GM23338 (cell line): Measurements from ENCODE around the gene ACTG1. TPM values are rescaled to one million over a fixed set of nuclear protein-coding genes. Genes with fewer than 3 reads are reported as not detected.

Experiments
- ATAC-seq: fragments of 200-7000 bp; cut with Tn5 transposase; 3 replicates; pipeline ENCODE4 v1.9.1; 2020
- DNase-seq: peaks from one replicate; pipeline ENCODE4 v3.0.0-alpha.2; 2015; ENCODE audit warnings: low spot score
- H2AFZ ChIP-seq: fragments of 200-600 bp; sonication (generic); 2 replicates; pipeline ENCODE4 v1.8.0; 2016; ENCODE audit warnings: antibody characterized with exemption, mild to moderate bottlenecking, moderate library complexity
- H3F3A ChIP-seq: fragments of 200-600 bp; sonication (generic); replicated peaks from 2 replicates; pipeline ENCODE4 v1.8.0; 2017; ENCODE audit warnings: antibody characterized with exemption, mixed run types, low read depth
- H3K27ac ChIP-seq: fragments of 200-600 bp; sonication (generic); 2 replicates; pipeline ENCODE4 v1.6.1; 2016; ENCODE audit warnings: low read depth
- H3K27me3 ChIP-seq: fragments of 200-600 bp; sonication (generic); 2 replicates; pipeline ENCODE4 v1.8.0; 2016; ENCODE audit warnings: mild to moderate bottlenecking, mixed run types, moderate library complexity; ENCODE audit not compliant: insufficient read depth
- H3K36me3 ChIP-seq: fragments of 200-600 bp; sonication (generic); 2 replicates; pipeline ENCODE4 v1.8.0; 2016; ENCODE audit warnings: mild to moderate bottlenecking; ENCODE audit not compliant: insufficient read depth
- H3K4me1 ChIP-seq: fragments of 200-600 bp; sonication (generic); 2 replicates; pipeline ENCODE4 v1.8.0; 2016; ENCODE audit warnings: mild to moderate bottlenecking, moderate library complexity; ENCODE audit not compliant: insufficient read depth
- H3K4me2 ChIP-seq: fragments of 200-600 bp; sonication (generic); 2 replicates; pipeline ENCODE4 v1.7.1; 2017; ENCODE audit warnings: mixed run types
- H3K4me3 ChIP-seq: fragments of 200-600 bp; sonication (generic); 2 replicates; pipeline ENCODE4 v1.6.1; 2016; ENCODE audit warnings: mixed run types
- H3K79me2 ChIP-seq: fragments of 200-600 bp; sonication (generic); replicated peaks from 2 replicates; pipeline ENCODE4 v1.8.0; 2017; ENCODE audit warnings: mild to moderate bottlenecking; ENCODE audit not compliant: insufficient read depth
- H3K9me2 ChIP-seq: fragments of 200-600 bp; sonication (generic); 2 replicates; pipeline ENCODE4 v1.8.0; 2017; ENCODE audit not compliant: insufficient read depth
- H4K20me1 ChIP-seq: fragments of 200-600 bp; sonication (generic); replicated peaks from 2 replicates; pipeline ENCODE4 v1.8.0; 2017; ENCODE audit warnings: mild to moderate bottlenecking; ENCODE audit not compliant: insufficient read depth
- H3K27ac Mint-ChIP-seq: 2 replicates; pipeline ENCODE4 v1.8.0; 2020; ENCODE audit warnings: inconsistent platforms, mild to moderate bottlenecking, moderate library complexity, mixed read lengths
- H3K27me3 Mint-ChIP-seq: 3 replicates; pipeline ENCODE4 v1.8.0; 2022; ENCODE audit warnings: low read depth, mild to moderate bottlenecking, moderate library complexity, mixed read lengths, inconsistent platforms; ENCODE audit not compliant: insufficient read depth, poor library complexity
- H3K36me3 Mint-ChIP-seq: 3 replicates; pipeline ENCODE4 v1.8.0; 2021; ENCODE audit warnings: low read depth, mild to moderate bottlenecking, inconsistent platforms, moderate library complexity, mixed read lengths
- H3K4me1 Mint-ChIP-seq: 3 replicates; pipeline ENCODE4 v1.8.0; 2020; ENCODE audit warnings: mild to moderate bottlenecking, inconsistent platforms, mixed read lengths
- H3K4me3 Mint-ChIP-seq: 3 replicates; pipeline ENCODE4 v1.8.0; 2021; ENCODE audit warnings: moderate library complexity, mild to moderate bottlenecking, inconsistent platforms, mixed read lengths
- H3K9me3 Mint-ChIP-seq: 3 replicates; pipeline ENCODE4 v1.8.0; 2020; ENCODE audit warnings: moderate library complexity, mild to moderate bottlenecking, inconsistent platforms, mixed read lengths
- CREB1 ChIP-seq: fragments of 250-450 bp; sonication (Bioruptor Pico); IDR thresholded peaks from 2 replicates; pipeline ENCODE4 v1.5.0; 2020; ENCODE audit warnings: low read depth, mild to moderate bottlenecking, moderate library complexity
- EZH2 ChIP-seq: fragments of 200-600 bp; sonication (generic); IDR thresholded peaks from one replicate; pipeline ENCODE4 v1.8.0; 2017; ENCODE audit warnings: antibody characterized with exemption, mild to moderate bottlenecking, low read depth; ENCODE audit not compliant: unreplicated experiment
- EZH2phosphoT487 ChIP-seq: fragments of 200-600 bp; sonication (generic); IDR thresholded peaks from one replicate; pipeline ENCODE4 v1.8.1; 2018; ENCODE audit warnings: antibody characterized with exemption; ENCODE audit not compliant: unreplicated experiment
- JUNB ChIP-seq: IDR thresholded peaks from one replicate; pipeline ENCODE4 v1.6.1; 2016; ENCODE audit warnings: antibody characterized with exemption; ENCODE audit not compliant: unreplicated experiment
- NANOG ChIP-seq: IDR thresholded peaks from 2 replicates; pipeline ENCODE4 v1.6.1; 2016; ENCODE audit warnings: antibody characterized with exemption, borderline replicate concordance
- POLR2AphosphoS5 ChIP-seq: IDR thresholded peaks from 2 replicates; pipeline ENCODE4 v1.6.1; 2016; ENCODE audit warnings: antibody characterized with exemption, low read depth
- STAT1 ChIP-seq: IDR thresholded peaks from one replicate; pipeline ENCODE4 v1.6.1; 2016; ENCODE audit warnings: antibody characterized with exemption; ENCODE audit not compliant: unreplicated experiment
- ZNF114 ChIP-seq: fragments of 250-450 bp; sonication (Bioruptor Pico); IDR thresholded peaks from 2 replicates; pipeline ENCODE4 v1.5.0; 2020; ENCODE audit warnings: mild to moderate bottlenecking, moderate library complexity
- ZNF331 ChIP-seq: fragments of 250-450 bp; sonication (Bioruptor Pico); IDR thresholded peaks from 2 replicates; pipeline ENCODE4 v1.5.0; 2020; ENCODE audit warnings: low read depth, mild to moderate bottlenecking, moderate library complexity
- polyA plus RNA-seq: library from polyadenylated mRNA; unstranded; fragments of >200 nt; fragmentation: Nextera tagmentation; extraction: Ambion mirVana; gene quantifications from 2 replicates; pipeline ENCODE4 v1.2.1, GENCODE V29; 2016
- total RNA-seq: library from RNA; depleted of rRNA; stranded (reverse); fragments of >200 nt; shearing (Covaris generic); gene quantifications from 2 replicates; pipeline ENCODE4 v1.2.3, GENCODE V29; 2014
- TF ChIP-seq, protein P1 (sequence below): fragments of 250-450 bp; sonication (Bioruptor Pico); IDR thresholded peaks from 2 replicates; pipeline ENCODE4 v1.5.0; 2020; ENCODE audit warnings: mild to moderate bottlenecking, moderate library complexity
- TF ChIP-seq, protein P2 (sequence below): IDR thresholded peaks from 2 replicates; pipeline ENCODE4 v1.6.1; 2016; ENCODE audit warnings: antibody characterized with exemption
- TF ChIP-seq, protein P3 (sequence below): IDR thresholded peaks from one replicate; pipeline ENCODE4 v1.6.1; 2018; ENCODE audit warnings: antibody characterized with exemption; ENCODE audit not compliant: unreplicated experiment
- TF ChIP-seq, protein P4 (sequence below), 2 experiments: fragments of 200-600 bp in 1 of 2; sonication (generic) in 1 of 2; conservative IDR thresholded peaks; 2 replicates each; pipeline versions ENCODE4 v1.5.1 to v1.6.1; 2016 to 2017; ENCODE audit warnings: antibody characterized with exemption in 2 of 2, low read depth in 2 of 2, mild to moderate bottlenecking in 2 of 2, moderate library complexity in 1 of 2

Gene ACTG1
- total and polyA plus RNA-seq, 2 experiments from 2014 or later, result 1,867 to 4,739 TPM

DNA sequence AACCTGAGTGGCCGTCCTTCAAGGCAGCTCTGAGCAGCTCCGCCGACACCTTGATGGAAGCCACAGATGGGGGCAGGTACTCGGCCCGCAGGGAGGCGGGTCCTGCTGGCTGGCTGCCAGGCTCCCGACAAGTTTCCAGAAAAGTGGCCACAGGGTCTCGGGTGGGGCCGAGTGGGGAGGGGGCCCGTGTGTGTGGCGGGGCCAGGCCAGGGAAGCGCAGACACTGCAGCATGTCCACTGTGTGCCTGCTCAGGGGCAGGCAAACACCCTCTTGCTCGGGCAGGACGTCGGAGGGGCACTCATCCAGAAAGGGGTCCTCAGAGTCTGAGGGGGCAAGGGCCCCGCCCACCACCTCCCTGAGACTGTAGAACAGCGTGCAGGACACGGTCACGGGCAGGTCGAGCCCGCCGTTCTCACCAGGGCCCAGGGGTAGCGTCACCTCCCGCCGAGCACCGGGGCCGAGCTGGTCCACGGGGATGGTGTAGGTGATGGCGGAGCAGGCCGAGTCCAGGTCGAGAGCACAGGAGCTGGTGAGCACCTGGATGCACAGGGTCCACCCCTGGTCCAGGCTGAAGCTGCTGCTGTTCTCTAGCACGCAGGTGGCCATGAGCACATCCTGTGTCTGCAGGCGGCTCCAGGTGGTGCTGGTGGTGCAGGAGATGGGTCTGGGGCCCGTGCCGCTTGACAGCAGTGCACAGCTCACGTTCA is 34.5 kb upstream of the ACTG1 start:
- H3K9me3 Mint-ChIP-seq, result no peaks in the 10 kb centered on the region
- H4K20me1 ChIP-seq, result no peaks in the 10 kb centered on the region; the same call in 1 of the 2 replicates
- H3K79me2 ChIP-seq, result peaks cover 23% of the 10 kb centered on the region

More for the DNA sequence above, 34.5 kb upstream of the ACTG1 start:
- Histone ChIP-seq H2AFZ (no peak overlapping the region), H3K4me3 (no peak overlapping the region), H3K9me2 (no peaks in the 10 kb centered on the region), H3K4me2 (no peak overlapping the region), H3K4me1 (no peaks in the 10 kb centered on the region), H3F3A (no peaks in the 10 kb centered on the region), H3K27ac (no peak overlapping the region), H3K36me3 (no peaks in the 10 kb centered on the region; the same call in 1 of the 2 replicates), H3K27me3 (no peaks in the 10 kb centered on the region)
- peaks cover 38% of the 10 kb centered on the region for H3K36me3 Mint-ChIP-seq
- TF ChIP-seq NANOG (no peak), CREB1 (no peak), POLR2AphosphoS5 (no peak), ZNF331 (CRISPR knock-in tag) (no peak), EZH2phosphoT487 (no peak), JUNB (no peak), EZH2 (no peak), STAT1 (no peak), ZNF114 (CRISPR knock-in tag) (no peak)
- TF ChIP-seq, protein P1, sequence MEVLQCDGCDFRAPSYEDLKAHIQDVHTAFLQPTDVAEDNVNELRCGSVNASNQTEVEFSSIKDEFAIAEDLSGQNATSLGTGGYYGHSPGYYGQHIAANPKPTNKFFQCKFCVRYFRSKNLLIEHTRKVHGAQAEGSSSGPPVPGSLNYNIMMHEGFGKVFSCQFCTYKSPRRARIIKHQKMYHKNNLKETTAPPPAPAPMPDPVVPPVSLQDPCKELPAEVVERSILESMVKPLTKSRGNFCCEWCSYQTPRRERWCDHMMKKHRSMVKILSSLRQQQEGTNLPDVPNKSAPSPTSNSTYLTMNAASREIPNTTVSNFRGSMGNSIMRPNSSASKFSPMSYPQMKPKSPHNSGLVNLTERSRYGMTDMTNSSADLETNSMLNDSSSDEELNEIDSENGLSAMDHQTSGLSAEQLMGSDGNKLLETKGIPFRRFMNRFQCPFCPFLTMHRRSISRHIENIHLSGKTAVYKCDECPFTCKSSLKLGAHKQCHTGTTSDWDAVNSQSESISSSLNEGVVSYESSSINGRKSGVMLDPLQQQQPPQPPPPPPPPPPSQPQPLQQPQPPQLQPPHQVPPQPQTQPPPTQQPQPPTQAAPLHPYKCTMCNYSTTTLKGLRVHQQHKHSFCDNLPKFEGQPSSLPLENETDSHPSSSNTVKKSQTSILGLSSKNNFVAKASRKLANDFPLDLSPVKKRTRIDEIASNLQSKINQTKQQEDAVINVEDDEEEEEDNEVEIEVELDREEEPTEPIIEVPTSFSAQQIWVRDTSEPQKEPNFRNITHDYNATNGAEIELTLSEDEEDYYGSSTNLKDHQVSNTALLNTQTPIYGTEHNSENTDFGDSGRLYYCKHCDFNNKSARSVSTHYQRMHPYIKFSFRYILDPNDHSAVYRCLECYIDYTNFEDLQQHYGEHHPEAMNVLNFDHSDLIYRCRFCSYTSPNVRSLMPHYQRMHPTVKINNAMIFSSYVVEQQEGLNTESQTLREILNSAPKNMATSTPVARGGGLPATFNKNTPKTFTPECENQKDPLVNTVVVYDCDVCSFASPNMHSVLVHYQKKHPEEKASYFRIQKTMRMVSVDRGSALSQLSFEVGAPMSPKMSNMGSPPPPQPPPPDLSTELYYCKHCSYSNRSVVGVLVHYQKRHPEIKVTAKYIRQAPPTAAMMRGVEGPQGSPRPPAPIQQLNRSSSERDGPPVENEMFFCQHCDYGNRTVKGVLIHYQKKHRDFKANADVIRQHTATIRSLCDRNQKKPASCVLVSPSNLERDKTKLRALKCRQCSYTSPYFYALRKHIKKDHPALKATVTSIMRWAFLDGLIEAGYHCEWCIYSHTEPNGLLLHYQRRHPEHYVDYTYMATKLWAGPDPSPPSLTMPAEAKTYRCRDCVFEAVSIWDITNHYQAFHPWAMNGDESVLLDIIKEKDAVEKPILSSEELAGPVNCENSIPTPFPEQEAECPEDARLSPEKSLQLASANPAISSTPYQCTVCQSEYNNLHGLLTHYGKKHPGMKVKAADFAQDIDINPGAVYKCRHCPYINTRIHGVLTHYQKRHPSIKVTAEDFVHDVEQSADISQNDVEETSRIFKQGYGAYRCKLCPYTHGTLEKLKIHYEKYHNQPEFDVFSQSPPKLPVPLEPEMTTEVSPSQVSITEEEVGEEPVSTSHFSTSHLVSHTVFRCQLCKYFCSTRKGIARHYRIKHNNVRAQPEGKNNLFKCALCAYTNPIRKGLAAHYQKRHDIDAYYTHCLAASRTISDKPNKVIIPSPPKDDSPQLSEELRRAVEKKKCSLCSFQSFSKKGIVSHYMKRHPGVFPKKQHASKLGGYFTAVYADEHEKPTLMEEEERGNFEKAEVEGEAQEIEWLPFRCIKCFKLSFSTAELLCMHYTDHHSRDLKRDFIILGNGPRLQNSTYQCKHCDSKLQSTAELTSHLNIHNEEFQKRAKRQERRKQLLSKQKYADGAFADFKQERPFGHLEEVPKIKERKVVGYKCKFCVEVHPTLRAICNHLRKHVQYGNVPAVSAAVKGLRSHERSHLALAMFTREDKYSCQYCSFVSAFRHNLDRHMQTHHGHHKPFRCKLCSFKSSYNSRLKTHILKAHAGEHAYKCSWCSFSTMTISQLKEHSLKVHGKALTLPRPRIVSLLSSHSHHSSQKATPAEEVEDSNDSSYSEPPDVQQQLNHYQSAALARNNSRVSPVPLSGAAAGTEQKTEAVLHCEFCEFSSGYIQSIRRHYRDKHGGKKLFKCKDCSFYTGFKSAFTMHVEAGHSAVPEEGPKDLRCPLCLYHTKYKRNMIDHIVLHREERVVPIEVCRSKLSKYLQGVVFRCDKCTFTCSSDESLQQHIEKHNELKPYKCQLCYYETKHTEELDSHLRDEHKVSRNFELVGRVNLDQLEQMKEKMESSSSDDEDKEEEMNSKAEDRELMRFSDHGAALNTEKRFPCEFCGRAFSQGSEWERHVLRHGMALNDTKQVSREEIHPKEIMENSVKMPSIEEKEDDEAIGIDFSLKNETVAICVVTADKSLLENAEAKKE, result no peak
- TF ChIP-seq, protein P2, sequence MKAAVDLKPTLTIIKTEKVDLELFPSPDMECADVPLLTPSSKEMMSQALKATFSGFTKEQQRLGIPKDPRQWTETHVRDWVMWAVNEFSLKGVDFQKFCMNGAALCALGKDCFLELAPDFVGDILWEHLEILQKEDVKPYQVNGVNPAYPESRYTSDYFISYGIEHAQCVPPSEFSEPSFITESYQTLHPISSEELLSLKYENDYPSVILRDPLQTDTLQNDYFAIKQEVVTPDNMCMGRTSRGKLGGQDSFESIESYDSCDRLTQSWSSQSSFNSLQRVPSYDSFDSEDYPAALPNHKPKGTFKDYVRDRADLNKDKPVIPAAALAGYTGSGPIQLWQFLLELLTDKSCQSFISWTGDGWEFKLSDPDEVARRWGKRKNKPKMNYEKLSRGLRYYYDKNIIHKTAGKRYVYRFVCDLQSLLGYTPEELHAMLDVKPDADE, result no peak
- TF ChIP-seq, protein P3, sequence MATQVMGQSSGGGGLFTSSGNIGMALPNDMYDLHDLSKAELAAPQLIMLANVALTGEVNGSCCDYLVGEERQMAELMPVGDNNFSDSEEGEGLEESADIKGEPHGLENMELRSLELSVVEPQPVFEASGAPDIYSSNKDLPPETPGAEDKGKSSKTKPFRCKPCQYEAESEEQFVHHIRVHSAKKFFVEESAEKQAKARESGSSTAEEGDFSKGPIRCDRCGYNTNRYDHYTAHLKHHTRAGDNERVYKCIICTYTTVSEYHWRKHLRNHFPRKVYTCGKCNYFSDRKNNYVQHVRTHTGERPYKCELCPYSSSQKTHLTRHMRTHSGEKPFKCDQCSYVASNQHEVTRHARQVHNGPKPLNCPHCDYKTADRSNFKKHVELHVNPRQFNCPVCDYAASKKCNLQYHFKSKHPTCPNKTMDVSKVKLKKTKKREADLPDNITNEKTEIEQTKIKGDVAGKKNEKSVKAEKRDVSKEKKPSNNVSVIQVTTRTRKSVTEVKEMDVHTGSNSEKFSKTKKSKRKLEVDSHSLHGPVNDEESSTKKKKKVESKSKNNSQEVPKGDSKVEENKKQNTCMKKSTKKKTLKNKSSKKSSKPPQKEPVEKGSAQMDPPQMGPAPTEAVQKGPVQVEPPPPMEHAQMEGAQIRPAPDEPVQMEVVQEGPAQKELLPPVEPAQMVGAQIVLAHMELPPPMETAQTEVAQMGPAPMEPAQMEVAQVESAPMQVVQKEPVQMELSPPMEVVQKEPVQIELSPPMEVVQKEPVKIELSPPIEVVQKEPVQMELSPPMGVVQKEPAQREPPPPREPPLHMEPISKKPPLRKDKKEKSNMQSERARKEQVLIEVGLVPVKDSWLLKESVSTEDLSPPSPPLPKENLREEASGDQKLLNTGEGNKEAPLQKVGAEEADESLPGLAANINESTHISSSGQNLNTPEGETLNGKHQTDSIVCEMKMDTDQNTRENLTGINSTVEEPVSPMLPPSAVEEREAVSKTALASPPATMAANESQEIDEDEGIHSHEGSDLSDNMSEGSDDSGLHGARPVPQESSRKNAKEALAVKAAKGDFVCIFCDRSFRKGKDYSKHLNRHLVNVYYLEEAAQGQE, result no peak
- TF ChIP-seq, protein P4, sequence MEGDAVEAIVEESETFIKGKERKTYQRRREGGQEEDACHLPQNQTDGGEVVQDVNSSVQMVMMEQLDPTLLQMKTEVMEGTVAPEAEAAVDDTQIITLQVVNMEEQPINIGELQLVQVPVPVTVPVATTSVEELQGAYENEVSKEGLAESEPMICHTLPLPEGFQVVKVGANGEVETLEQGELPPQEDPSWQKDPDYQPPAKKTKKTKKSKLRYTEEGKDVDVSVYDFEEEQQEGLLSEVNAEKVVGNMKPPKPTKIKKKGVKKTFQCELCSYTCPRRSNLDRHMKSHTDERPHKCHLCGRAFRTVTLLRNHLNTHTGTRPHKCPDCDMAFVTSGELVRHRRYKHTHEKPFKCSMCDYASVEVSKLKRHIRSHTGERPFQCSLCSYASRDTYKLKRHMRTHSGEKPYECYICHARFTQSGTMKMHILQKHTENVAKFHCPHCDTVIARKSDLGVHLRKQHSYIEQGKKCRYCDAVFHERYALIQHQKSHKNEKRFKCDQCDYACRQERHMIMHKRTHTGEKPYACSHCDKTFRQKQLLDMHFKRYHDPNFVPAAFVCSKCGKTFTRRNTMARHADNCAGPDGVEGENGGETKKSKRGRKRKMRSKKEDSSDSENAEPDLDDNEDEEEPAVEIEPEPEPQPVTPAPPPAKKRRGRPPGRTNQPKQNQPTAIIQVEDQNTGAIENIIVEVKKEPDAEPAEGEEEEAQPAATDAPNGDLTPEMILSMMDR (conservative IDR thresholded peaks at IDR 0.05; ENCODE audit: low read depth in 2 of 2), result no peak
- H3K4me1 Mint-ChIP-seq, result peaks cover 5% of the 10 kb centered on the region; the same call in 2 of the 3 replicates
- H3K4me3 Mint-ChIP-seq, result no peak overlapping the region
- peaks cover 5% of the 10 kb centered on the region for H3K27me3 Mint-ChIP-seq
- no peak for ATAC-seq
- H3K27ac Mint-ChIP-seq, result no peak overlapping the region
- DNase-seq, result no peak
